CD14-positive monocyte (primary cell): Measurements from ENCODE around the gene GPC5. TPM values are rescaled to one million over a fixed set of nuclear protein-coding genes. Genes with fewer than 3 reads are reported as not detected.

Source experiments
- DNase-seq, 3 donors: peaks; one replicate each; pipeline ENCODE4 v3.0.0-alpha.2; 2011 to 2022
- H2AFZ ChIP-seq: 2 replicates; pipeline ENCODE4 v1.6.0; 2012; ENCODE audit warnings: mild to moderate bottlenecking, low read depth, low read length, inconsistent platforms; ENCODE audit not compliant: insufficient read depth, poor library complexity, severe bottlenecking
- H3K27ac ChIP-seq, 2 donors: 1 replicate in 1 of 2; 2 replicates in 1 of 2; pipeline ENCODE4 v1.5.1; 2012 to 2013; ENCODE audit warnings: low read length in 2 of 2, control low read depth in 1 of 2, inconsistent platforms in 1 of 2, low read depth in 1 of 2, mild to moderate bottlenecking in 1 of 2
- H3K27me3 ChIP-seq, 2 donors: one replicate each; pipeline versions ENCODE4 v1.6.0 to v1.6.1; 2011 to 2013; ENCODE audit warnings: low read length in 2 of 2; ENCODE audit not compliant: control insufficient read depth in 2 of 2, insufficient read depth in 2 of 2
- H3K36me3 ChIP-seq, 2 donors: replicated peaks in 1 of 2; 1 replicate in 1 of 2; 2 replicates in 1 of 2; pipeline versions ENCODE4 v1.5.1 to v1.6.1; 2012 to 2013; ENCODE audit warnings: low read length in 2 of 2, control low read depth in 1 of 2, inconsistent platforms in 1 of 2, mild to moderate bottlenecking in 1 of 2; ENCODE audit not compliant: insufficient read depth in 2 of 2, control insufficient read depth in 1 of 2
- H3K4me1 ChIP-seq, 2 donors: 1 replicate in 1 of 2; 2 replicates in 1 of 2; pipeline versions ENCODE4 v1.5.1 to v1.6.1; 2012 to 2013; ENCODE audit warnings: low read length in 2 of 2, control low read depth in 1 of 2, inconsistent platforms in 1 of 2, mild to moderate bottlenecking in 1 of 2, moderate library complexity in 1 of 2; ENCODE audit not compliant: insufficient read depth in 2 of 2, control insufficient read depth in 1 of 2
- H3K4me2 ChIP-seq: replicated peaks from 2 replicates; pipeline ENCODE3; 2012; ENCODE audit warnings: low read length, moderate library complexity, mild to moderate bottlenecking; ENCODE audit not compliant: poor library complexity, severe bottlenecking; ENCODE audit errors: extremely low read depth
- H3K4me3 ChIP-seq, 3 experiments: fragments of 200-600 bp in 1 of 3; sonication (generic) in 1 of 3; replicated peaks in 1 of 3; 1 replicate in 2 of 3; 2 replicates in 1 of 3; pipeline ENCODE4 v1.5.1; 2011 to 2013; ENCODE audit warnings: low read length in 3 of 3, mild to moderate bottlenecking in 3 of 3, control low read depth in 2 of 3, low read depth in 2 of 3, inconsistent platforms in 1 of 3, moderate library complexity in 1 of 3
- H3K79me2 ChIP-seq: 2 replicates; pipeline ENCODE4 v1.6.0; 2012; ENCODE audit warnings: mild to moderate bottlenecking, control low read depth, inconsistent platforms, low read length, moderate library complexity; ENCODE audit not compliant: insufficient read depth
- H3K9ac ChIP-seq: 2 replicates; pipeline ENCODE4 v1.6.0; 2017; ENCODE audit warnings: low read length, mild to moderate bottlenecking; ENCODE audit not compliant: insufficient read depth, poor library complexity, severe bottlenecking
- H3K9me3 ChIP-seq, 2 donors: replicated peaks in 1 of 2; 1 replicate in 1 of 2; 2 replicates in 1 of 2; pipeline versions ENCODE4 v1.5.1 to v1.6.1; 2012 to 2013; ENCODE audit warnings: low read length in 2 of 2, control low read depth in 1 of 2; ENCODE audit not compliant: control insufficient read depth in 1 of 2, insufficient read depth in 1 of 2
- H4K20me1 ChIP-seq: 2 replicates; pipeline ENCODE4 v1.6.0; 2012; ENCODE audit warnings: mild to moderate bottlenecking, low read length, control low read depth, moderate library complexity; ENCODE audit not compliant: insufficient read depth
- H3K27ac Mint-ChIP-seq, 7 donors: one replicate each; pipeline ENCODE4 v1.8.0; 2020; ENCODE audit warnings: mild to moderate bottlenecking in 7 of 7, mixed read lengths in 7 of 7, moderate library complexity in 6 of 7, inconsistent platforms in 2 of 7
- H3K27me3 Mint-ChIP-seq, 3 donors: one replicate each; pipeline ENCODE4 v1.8.0; 2021 to 2022; ENCODE audit warnings: low read depth in 3 of 3, mild to moderate bottlenecking in 3 of 3, mixed read lengths in 3 of 3, moderate library complexity in 3 of 3, inconsistent platforms in 1 of 3
- H3K36me3 Mint-ChIP-seq, 2 donors: one replicate each; pipeline ENCODE4 v1.8.0; 2020; ENCODE audit warnings: mixed read lengths in 2 of 2, inconsistent platforms in 1 of 2, mild to moderate bottlenecking in 1 of 2
- H3K4me1 Mint-ChIP-seq: one replicate; pipeline ENCODE4 v1.8.0; 2020; ENCODE audit warnings: mild to moderate bottlenecking, mixed read lengths
- H3K4me3 Mint-ChIP-seq, 2 donors: one replicate each; pipeline ENCODE4 v1.8.0; 2020; ENCODE audit warnings: mild to moderate bottlenecking in 2 of 2, mixed read lengths in 2 of 2, moderate library complexity in 1 of 2
- H3K9me3 Mint-ChIP-seq, 7 donors: one replicate each; pipeline ENCODE4 v1.8.0; 2020 to 2022; ENCODE audit warnings: mixed read lengths in 7 of 7, mild to moderate bottlenecking in 6 of 7, moderate library complexity in 6 of 7, inconsistent platforms in 2 of 7
- WGBS: methylation state at CpG from one replicate; pipeline ENCODE4 v1.1.5; 2013; ENCODE audit warnings: missing lambda C conversion rate; ENCODE audit not compliant: insufficient coverage; 5-methylcytosine and 5-hydroxymethylcytosine counted together
- intact Hi-C, 2 donors: fragments of 100-400 bp; cut with micrococcal nuclease; formaldehyde crosslinking; loops; one replicate each; pipeline versions ENCODE4 v1.15.0 to v1.15.1; 2023
- polyA plus RNA-seq, 3 donors: library from polyadenylated mRNA; depleted of rRNA in 1 of 3; unstranded in 2 of 3; stranded (reverse) in 1 of 3; fragments of 300-500 nt in 2 of 3; fragments of >200 nt in 1 of 3; fragmentation: Illumina TruSeq in 2 of 3; gene quantifications; 1 replicate in 2 of 3; 2 replicates in 1 of 3; pipeline ENCODE4 v1.2.3, GENCODE V29; 2012 to 2021
- TF ChIP-seq, protein P1 (sequence below): fragments of 200-600 bp; IDR thresholded peaks from one replicate; pipeline ENCODE4 v1.8.0; 2022; ENCODE audit warnings: antibody characterized with exemption, mild to moderate bottlenecking

Gene GPC5
- polyA plus RNA-seq, 3 donors, result not detected

DNA sequence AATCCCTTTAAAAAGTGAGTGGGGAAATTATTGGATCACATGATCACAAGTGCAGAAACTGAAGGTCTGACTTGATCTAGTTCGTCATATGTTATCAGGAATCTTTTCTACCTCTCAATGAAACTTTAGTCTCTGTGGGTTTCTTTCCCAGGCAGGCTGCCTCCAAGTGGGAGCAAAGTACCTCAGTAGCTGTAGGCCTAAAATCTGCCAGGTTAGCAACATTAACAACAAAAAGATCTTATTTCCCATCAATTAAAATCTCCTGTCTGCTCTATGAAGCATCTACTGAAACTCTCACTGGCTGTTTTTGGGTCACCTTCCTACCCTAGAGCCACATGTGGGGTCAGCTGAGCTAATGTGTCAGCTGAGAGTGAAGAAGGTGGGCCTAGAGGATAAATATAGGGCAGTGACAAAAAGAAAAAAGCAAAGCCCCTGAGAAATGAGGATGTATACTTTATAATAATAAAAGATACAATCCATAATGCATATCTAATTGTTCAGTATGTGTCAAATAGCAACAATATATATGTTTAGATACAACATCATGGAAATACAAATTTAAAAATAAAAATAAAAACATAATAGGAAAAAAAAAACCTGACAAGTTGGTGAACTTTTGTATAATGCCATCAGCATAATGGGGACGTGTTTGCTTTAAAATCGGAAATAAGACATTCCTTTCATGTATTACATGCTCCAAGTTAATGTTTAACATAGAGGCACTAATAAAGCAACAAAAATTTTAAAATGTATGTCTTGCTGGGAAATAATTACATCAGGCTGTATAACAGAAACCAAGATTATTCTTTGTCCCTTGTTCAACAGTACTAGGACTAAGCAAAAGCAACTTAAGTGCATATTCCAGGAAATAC lies 141.1 kb downstream of the GPC5 start:
- peaks cover 0 to 4% (median 2%) of the 10 kb centered on the region in 7 donors for H3K9me3 Mint-ChIP-seq
- no peaks in the 10 kb centered on the region for H3K36me3 Mint-ChIP-seq
- no peaks in the 10 kb centered on the region for H3K36me3 ChIP-seq
- H2AFZ ChIP-seq, result no peak overlapping the region
- H3K9ac ChIP-seq, result no peak overlapping the region
- no peaks in the 10 kb centered on the region for H4K20me1 ChIP-seq
- no peaks in the 10 kb centered on the region for H3K27me3 ChIP-seq
- no peak for DNase-seq
- H3K79me2 ChIP-seq, result no peaks in the 10 kb centered on the region
- H3K4me1 ChIP-seq, result no peaks in the 10 kb centered on the region
- no peak overlapping the region for H3K27ac ChIP-seq
- no peaks in the 10 kb centered on the region for H3K4me1 Mint-ChIP-seq
- TF ChIP-seq, protein P1, sequence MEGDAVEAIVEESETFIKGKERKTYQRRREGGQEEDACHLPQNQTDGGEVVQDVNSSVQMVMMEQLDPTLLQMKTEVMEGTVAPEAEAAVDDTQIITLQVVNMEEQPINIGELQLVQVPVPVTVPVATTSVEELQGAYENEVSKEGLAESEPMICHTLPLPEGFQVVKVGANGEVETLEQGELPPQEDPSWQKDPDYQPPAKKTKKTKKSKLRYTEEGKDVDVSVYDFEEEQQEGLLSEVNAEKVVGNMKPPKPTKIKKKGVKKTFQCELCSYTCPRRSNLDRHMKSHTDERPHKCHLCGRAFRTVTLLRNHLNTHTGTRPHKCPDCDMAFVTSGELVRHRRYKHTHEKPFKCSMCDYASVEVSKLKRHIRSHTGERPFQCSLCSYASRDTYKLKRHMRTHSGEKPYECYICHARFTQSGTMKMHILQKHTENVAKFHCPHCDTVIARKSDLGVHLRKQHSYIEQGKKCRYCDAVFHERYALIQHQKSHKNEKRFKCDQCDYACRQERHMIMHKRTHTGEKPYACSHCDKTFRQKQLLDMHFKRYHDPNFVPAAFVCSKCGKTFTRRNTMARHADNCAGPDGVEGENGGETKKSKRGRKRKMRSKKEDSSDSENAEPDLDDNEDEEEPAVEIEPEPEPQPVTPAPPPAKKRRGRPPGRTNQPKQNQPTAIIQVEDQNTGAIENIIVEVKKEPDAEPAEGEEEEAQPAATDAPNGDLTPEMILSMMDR, result no peak
- H3K27ac Mint-ChIP-seq, result no peak overlapping the region
- intact Hi-C loops, result no loop called here
- H3K4me3 ChIP-seq, result no peak overlapping the region
- no peaks in the 10 kb centered on the region for H3K9me3 ChIP-seq
- no peaks in the 10 kb centered on the region for H3K27me3 Mint-ChIP-seq
- WGBS, result no CpG with 5 or more reads among the region's 3 CpGs
- H3K4me3 Mint-ChIP-seq, result no peak overlapping the region
- no peak overlapping the region for H3K4me2 ChIP-seq

DNA sequence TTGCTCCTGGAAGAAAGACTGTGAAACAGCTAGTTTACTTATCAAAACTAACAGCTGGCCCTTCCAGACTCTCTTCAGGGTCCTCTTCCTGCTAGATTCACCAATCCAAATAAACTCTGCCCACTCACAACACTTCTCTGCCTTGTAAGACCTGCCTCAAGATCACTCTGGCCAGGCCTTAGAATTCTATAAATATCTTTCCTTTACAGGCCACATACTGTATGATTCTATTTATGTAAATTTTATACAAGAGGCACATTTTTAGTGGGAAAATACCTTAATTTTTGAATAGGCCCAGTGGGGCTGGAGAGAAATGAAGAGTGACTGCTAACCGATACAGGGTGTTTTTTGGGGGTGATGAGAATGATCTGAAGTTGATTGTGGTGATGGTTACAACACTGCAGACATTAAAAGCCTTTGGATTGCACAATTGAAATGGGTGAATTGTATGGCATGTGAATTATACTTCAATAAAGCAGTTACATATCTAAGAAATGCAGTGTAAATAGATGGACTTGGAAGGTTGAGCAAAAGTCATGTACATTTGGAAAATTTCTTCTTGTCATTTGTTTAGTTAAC lies 141.8 kb downstream of the GPC5 start:
- 67% methylated on average over 1 of the region's 1 CpG for WGBS
- Histone ChIP-seq H3K27ac (no peak overlapping the region), H3K4me1 (no peaks in the 10 kb centered on the region), H3K9ac (no peak overlapping the region), H3K9me3 (no peaks in the 10 kb centered on the region), H3K79me2 (no peaks in the 10 kb centered on the region), H3K4me3 (no peak overlapping the region), H2AFZ (no peak overlapping the region), H4K20me1 (no peaks in the 10 kb centered on the region), H3K36me3 (no peaks in the 10 kb centered on the region), H3K27me3 (no peaks in the 10 kb centered on the region), H3K4me2 (no peak overlapping the region)
- Mint-ChIP-seq H3K4me3 (no peak overlapping the region), H3K36me3 (no peaks in the 10 kb centered on the region), H3K9me3 (peaks cover 0 to 4% (median 0%) of the 10 kb centered on the region in 7 donors), H3K27ac (no peak overlapping the region), H3K27me3 (no peaks in the 10 kb centered on the region), H3K4me1 (peaks cover 3% of the 10 kb centered on the region)
- DNase-seq, result no peak
- intact Hi-C loops, result no loop called here
- TF ChIP-seq, protein P1, result no peak
